OCI-LY1 (cell line): ENCODE measurements around the gene CTBP2.

ENCODE experiments used
- EZH2 ChIP-seq: fragments of 200-600 bp; sonication (generic), shearing (Covaris generic); IDR thresholded peaks from 2 replicates; pipeline ENCODE4 v1.8.0; 2017; ENCODE audit warnings: borderline replicate concordance, mixed run types, mild to moderate bottlenecking, antibody characterized with exemption, low read length, moderate library complexity, mixed read lengths
- TF ChIP-seq, protein P1 (sequence below): fragments of 200-600 bp; sonication (generic), shearing (Covaris generic); IDR thresholded peaks from 2 replicates; pipeline ENCODE4 v1.5.1; 2017; ENCODE audit warnings: mild to moderate bottlenecking, antibody characterized with exemption, low read length, moderate library complexity, mixed read lengths

DNA sequence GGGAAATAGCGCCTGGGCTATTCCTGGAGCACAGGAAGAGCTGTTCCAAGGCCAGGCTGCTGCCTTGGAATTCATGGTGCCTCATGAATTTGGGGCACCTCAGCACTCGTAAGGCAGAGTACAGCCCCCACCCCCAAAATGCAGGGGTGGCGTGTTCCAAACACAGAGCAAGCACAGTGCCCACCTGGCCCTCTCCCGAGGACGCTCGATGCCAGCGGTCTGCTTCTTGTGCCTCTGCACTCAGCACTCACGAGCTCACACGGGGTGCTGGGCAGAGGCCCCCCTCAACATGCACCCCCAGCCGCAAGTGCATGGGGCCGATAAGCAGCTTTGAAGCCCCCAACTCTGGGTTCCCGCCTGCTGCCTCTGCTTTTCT is 158.3 kb downstream of the CTBP2 start:
- TF ChIP-seq, protein P1, sequence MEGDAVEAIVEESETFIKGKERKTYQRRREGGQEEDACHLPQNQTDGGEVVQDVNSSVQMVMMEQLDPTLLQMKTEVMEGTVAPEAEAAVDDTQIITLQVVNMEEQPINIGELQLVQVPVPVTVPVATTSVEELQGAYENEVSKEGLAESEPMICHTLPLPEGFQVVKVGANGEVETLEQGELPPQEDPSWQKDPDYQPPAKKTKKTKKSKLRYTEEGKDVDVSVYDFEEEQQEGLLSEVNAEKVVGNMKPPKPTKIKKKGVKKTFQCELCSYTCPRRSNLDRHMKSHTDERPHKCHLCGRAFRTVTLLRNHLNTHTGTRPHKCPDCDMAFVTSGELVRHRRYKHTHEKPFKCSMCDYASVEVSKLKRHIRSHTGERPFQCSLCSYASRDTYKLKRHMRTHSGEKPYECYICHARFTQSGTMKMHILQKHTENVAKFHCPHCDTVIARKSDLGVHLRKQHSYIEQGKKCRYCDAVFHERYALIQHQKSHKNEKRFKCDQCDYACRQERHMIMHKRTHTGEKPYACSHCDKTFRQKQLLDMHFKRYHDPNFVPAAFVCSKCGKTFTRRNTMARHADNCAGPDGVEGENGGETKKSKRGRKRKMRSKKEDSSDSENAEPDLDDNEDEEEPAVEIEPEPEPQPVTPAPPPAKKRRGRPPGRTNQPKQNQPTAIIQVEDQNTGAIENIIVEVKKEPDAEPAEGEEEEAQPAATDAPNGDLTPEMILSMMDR, result no peak
- TF ChIP-seq EZH2, result no peak
